ENCODE data around the gene RFWD3. TPM values are rescaled to one million over a fixed set of nuclear protein-coding genes. Genes with fewer than 3 reads are reported as not detected.

The RFWD3 gene
- total RNA-seq, 1 donor from 2014 or later, result 25.9 TPM

- DNase-seq (ENCODE audit: low read depth), result no peak
These were observed 83.7 kb downstream of the RFWD3 start for GRCh38 chr16:74582970-74583369.

GRCh38 chr16:74580833-74581232 lies 85.8 kb downstream of the RFWD3 start:
- TF ChIP-seq CTCF (IDR thresholded peaks at IDR 0.05; ENCODE audit: insufficient read depth, low read length, poor library complexity, severe bottlenecking), result no peak
- Histone ChIP-seq H3K4me3 (ENCODE audit: low read depth, low read length) (no peak overlapping the region), H3K27me3 (ENCODE audit: control insufficient read depth, insufficient read depth, low read length) (no peaks in the 10 kb centered on the region), H3K36me3 (ENCODE audit: control insufficient read depth, insufficient read depth, low read length) (no peaks in the 10 kb centered on the region)
- DNase-seq (ENCODE audit: low read depth), result no peak

More at GRCh38 chr16:74582970-74583369, 83.7 kb downstream of the RFWD3 start:
- H3K36me3 ChIP-seq (ENCODE audit: control insufficient read depth, insufficient read depth, low read length), result no peaks in the 10 kb centered on the region
- H3K27me3 ChIP-seq (ENCODE audit: control insufficient read depth, insufficient read depth, low read length), result no peaks in the 10 kb centered on the region
- no peak overlapping the region for H3K4me3 ChIP-seq (ENCODE audit: low read depth, low read length)
- TF ChIP-seq CTCF (IDR thresholded peaks at IDR 0.05; ENCODE audit: insufficient read depth, low read length, poor library complexity, severe bottlenecking), result no peak

GRCh38 chr16:74578838-74579237 lies 87.8 kb downstream of the RFWD3 start:
- TF ChIP-seq CTCF (IDR thresholded peaks at IDR 0.05; ENCODE audit: insufficient read depth, low read length, poor library complexity, severe bottlenecking), result no peak
- Histone ChIP-seq H3K36me3 (ENCODE audit: control insufficient read depth, insufficient read depth, low read length) (no peaks in the 10 kb centered on the region), H3K4me3 (ENCODE audit: low read depth, low read length) (no peak overlapping the region), H3K27me3 (ENCODE audit: control insufficient read depth, insufficient read depth, low read length) (no peaks in the 10 kb centered on the region)
- DNase-seq (ENCODE audit: low read depth), result no peak

GRCh38 chr16:74578433-74578832 lies 88.2 kb downstream of the RFWD3 start:
- no peaks in the 10 kb centered on the region for H3K27me3 ChIP-seq (ENCODE audit: control insufficient read depth, insufficient read depth, low read length)
- no peak overlapping the region for H3K4me3 ChIP-seq (ENCODE audit: low read depth, low read length)
- no peaks in the 10 kb centered on the region for H3K36me3 ChIP-seq (ENCODE audit: control insufficient read depth, insufficient read depth, low read length)
- no peak for DNase-seq (ENCODE audit: low read depth)
- no peak for TF ChIP-seq CTCF (IDR thresholded peaks at IDR 0.05; ENCODE audit: insufficient read depth, low read length, poor library complexity, severe bottlenecking)

GRCh38 chr16:74577882-74578366 lies 88.8 kb downstream of the RFWD3 start:
- H3K4me3 ChIP-seq (ENCODE audit: low read depth, low read length), result no peak overlapping the region
- no peaks in the 10 kb centered on the region for H3K36me3 ChIP-seq (ENCODE audit: control insufficient read depth, insufficient read depth, low read length)
- TF ChIP-seq CTCF (IDR thresholded peaks at IDR 0.05; ENCODE audit: insufficient read depth, low read length, poor library complexity, severe bottlenecking), result no peak
- DNase-seq (ENCODE audit: low read depth), result no peak
- no peaks in the 10 kb centered on the region for H3K27me3 ChIP-seq (ENCODE audit: control insufficient read depth, insufficient read depth, low read length)

Data from kidney epithelial cell (primary cell).